Motor neuron (in vitro differentiated cells): ENCODE measurements around the gene BUD13. TPM values are rescaled to one million over a fixed set of nuclear protein-coding genes. Genes with fewer than 3 reads are reported as not detected.

ENCODE experiments used
- ATAC-seq, 8 experiments: fragments of 200-7000 bp; cut with Tn5 transposase; replicated peaks in 6 of 8; 2 replicates each; pipeline ENCODE4 v1.8.0; 2021; ENCODE audit warnings: mild to moderate bottlenecking in 8 of 8, moderate library complexity in 8 of 8
- H3K27ac ChIP-seq, 2 donors: fragments of 250-450 bp; sonication (Bioruptor Pico); 2 replicates each; pipeline ENCODE4 v1.9.0; 2021; ENCODE audit warnings: antibody characterized with exemption in 2 of 2, mild to moderate bottlenecking in 2 of 2, moderate library complexity in 1 of 2
- H3K4me1 ChIP-seq, 2 donors: fragments of 250-450 bp; sonication (Bioruptor Pico); replicated peaks in 1 of 2; 2 replicates each; pipeline ENCODE4 v1.6.1; 2021; ENCODE audit warnings: antibody characterized with exemption in 2 of 2, mild to moderate bottlenecking in 2 of 2, moderate library complexity in 1 of 2
- H3K4me3 ChIP-seq, 5 donors: fragments of 250-450 bp; sonication (Bioruptor Pico); 2 replicates each; pipeline ENCODE4 v1.9.0; 2021; ENCODE audit warnings: antibody characterized with exemption in 5 of 5, mild to moderate bottlenecking in 5 of 5, moderate library complexity in 4 of 5
- WGBS, 10 experiments: fragments of 450-650 bp; shearing (Covaris generic); methylation state at CpG; one replicate each; pipeline ENCODE4 v1.0.0; 2022; 5-methylcytosine and 5-hydroxymethylcytosine counted together
- in situ Hi-C, 9 experiments: fragments of 400-800 bp; cut with MboI; loops; one replicate each; pipeline ENCODE4 v1.15.0; 2021; ENCODE audit warnings: low sequenced_read_pairs in 9 of 9, low pct_unique_long_range_greater_than_20kb in 2 of 9; ENCODE audit not compliant: unreplicated experiment in 9 of 9
- total RNA-seq, 8 experiments: library from RNA; unstranded; fragments of 300-600 nt; gene quantifications; 2 replicates each; pipeline versions ENCODE4 v1.2.3 to v1.2.4, GENCODE V29; 2022

Gene BUD13
- total RNA-seq, 8 experiments from 2014 or later = 5.6 to 26.6 (median 16.6) TPM

- 0 to 100% (median 73%) methylated on average over 1 to 9 of the region's 10 CpGs; no CpG with 5 or more reads in 4 of the 10 experiments for WGBS, 10 experiments
- ATAC-seq = peak in 1 of 8 experiments; percentile 15
- Histone ChIP-seq H3K27ac (no peak overlapping the region), H3K4me1 (peaks cover 19 to 21% of the 10 kb centered on the region in 2 donors), H3K4me3 (no peak overlapping the region)
- in situ Hi-C loops = no loop called here
Observed at GRCh38 chr11:116733043-116733755, 39.6 kb downstream of the BUD13 start.

- no peak overlapping the region for H3K27ac ChIP-seq
- H3K4me3 ChIP-seq = no peak overlapping the region
- WGBS, 10 experiments = 35 to 100% (median 40%) methylated on average over 1 to 12 of the region's 25 CpGs; no CpG with 5 or more reads in 3 of the 10 experiments
- in situ Hi-C loops = no loop called here
- H3K4me1 ChIP-seq = peaks cover 19 to 21% of the 10 kb centered on the region in 2 donors
- ATAC-seq = peak; percentile 48 to 92 (median 62)
Observed at GRCh38 chr11:116732271-116733042, 40.3 kb downstream of the BUD13 start.

GRCh38 chr11:116731821-116732220, 41.0 kb downstream of the BUD13 start:
- ATAC-seq = peak in 2 of 8 experiments; percentile 1 to 5
- Histone ChIP-seq H3K4me3 (no peak overlapping the region), H3K4me1 (peaks cover 19 to 21% of the 10 kb centered on the region in 2 donors), H3K27ac (no peak overlapping the region)
- in situ Hi-C loops = no loop called here
- WGBS, 10 experiments = 80 to 100% (median 100%) methylated on average over 1 to 2 of the region's 2 CpGs; no CpG with 5 or more reads in 7 of the 10 experiments

- Histone ChIP-seq H3K27ac (no peak overlapping the region), H3K4me1 (peaks cover 19 to 21% of the 10 kb centered on the region in 2 donors), H3K4me3 (no peak overlapping the region)
- in situ Hi-C loops = no loop called here
- 0 to 38% (median 11%) methylated on average over 1 to 6 of the region's 11 CpGs; no CpG with 5 or more reads in 6 of the 10 experiments for WGBS, 10 experiments
- peak; percentile 26 to 95 (median 90) for ATAC-seq
Observed at GRCh38 chr11:116731097-116731761, 41.6 kb downstream of the BUD13 start.

- peak in 2 of 8 experiments; percentile 6 to 20 for ATAC-seq
- H3K27ac ChIP-seq = no peak overlapping the region
- no peak overlapping the region for H3K4me3 ChIP-seq
- in situ Hi-C loops = no loop called here
- H3K4me1 ChIP-seq = peaks cover 21 to 24% of the 10 kb centered on the region in 2 donors
- 0 to 100% (median 48%) methylated on average over 1 to 6 of the region's 6 CpGs; no CpG with 5 or more reads in 2 of the 10 experiments for WGBS, 10 experiments
Observed at GRCh38 chr11:116730601-116731000, 42.2 kb downstream of the BUD13 start.

GRCh38 chr11:116730241-116730561, 42.6 kb downstream of the BUD13 start:
- in situ Hi-C loops = no loop called here
- Histone ChIP-seq H3K27ac (no peak overlapping the region), H3K4me3 (no peak overlapping the region), H3K4me1 (peaks cover 21 to 24% of the 10 kb centered on the region in 2 donors)
- no peak for ATAC-seq
- 9 to 100% (median 20%) methylated on average over 2 to 7 of the region's 10 CpGs; no CpG with 5 or more reads in 4 of the 10 experiments for whole genome bisulfite sequencing, 10 experiments

- WGBS, 10 experiments = 92 to 100% (median 100%) methylated on average over 1 to 4 of the region's 8 CpGs; no CpG with 5 or more reads in 5 of the 10 experiments
Observed at GRCh38 chr11:116729501-116730240, 43.1 kb downstream of the BUD13 start.

GRCh38 chr11:116727990-116728389, 44.8 kb downstream of the BUD13 start:
- 20 to 100% (median 77%) methylated on average over 1 to 5 of the region's 6 CpGs; no CpG with 5 or more reads in 3 of the 10 experiments for WGBS, 10 experiments
- no peak overlapping the region for H3K4me3 ChIP-seq
- H3K27ac ChIP-seq = no peak overlapping the region
- peaks cover 21 to 24% of the 10 kb centered on the region in 2 donors for H3K4me1 ChIP-seq
- in situ Hi-C loops = no loop called here
- peak in 1 of 8 experiments; percentile 27 for ATAC-seq

More at GRCh38 chr11:116729501-116730240, 43.1 kb downstream of the BUD13 start:
- no peak for ATAC-seq
- in situ Hi-C loops = no loop called here
- no peak overlapping the region for H3K4me3 ChIP-seq
- H3K4me1 ChIP-seq = peaks cover 21 to 24% of the 10 kb centered on the region in 2 donors
- no peak overlapping the region for H3K27ac ChIP-seq

- Histone ChIP-seq H3K27ac (no peak overlapping the region), H3K4me1 (peaks cover 8 to 12% of the 10 kb centered on the region in 2 donors), H3K4me3 (no peak overlapping the region)
- 0 to 72% (median 24%) methylated on average over 1 to 6 of the region's 19 CpGs; no CpG with 5 or more reads in 5 of the 10 experiments for WGBS, 10 experiments
- ATAC-seq = peak in 7 of 8 experiments; percentile 18 to 75 (median 33)
- in situ Hi-C loops = no loop called here
Observed at GRCh38 chr11:116725434-116726221, 47.2 kb downstream of the BUD13 start.

GRCh38 chr11:116724813-116725212, 48.0 kb downstream of the BUD13 start:
- peak in 2 of 8 experiments; percentile 25 to 32 for ATAC-seq
- no peak overlapping the region for H3K27ac ChIP-seq

GRCh38 chr11:116723511-116723910, 49.3 kb downstream of the BUD13 start:
- no peak overlapping the region for H3K4me3 ChIP-seq
- no peak overlapping the region for H3K27ac ChIP-seq
- H3K4me1 ChIP-seq = peaks cover 0 to 5% of the 10 kb centered on the region in 2 donors
- no peak for ATAC-seq
- WGBS, 10 experiments = 37 to 73% (median 60%) methylated on average over 2 to 4 of the region's 7 CpGs; no CpG with 5 or more reads in 5 of the 10 experiments
- in situ Hi-C loops = no loop called here

More at GRCh38 chr11:116724813-116725212, 48.0 kb downstream of the BUD13 start:
- no peak overlapping the region for H3K4me3 ChIP-seq
- WGBS, 10 experiments = 60 to 100% (median 92%) methylated on average over 3 to 5 of the region's 6 CpGs; no CpG with 5 or more reads in 4 of the 10 experiments
- H3K4me1 ChIP-seq = peaks cover 0 to 5% of the 10 kb centered on the region in 2 donors
- in situ Hi-C loops = no loop called here
